Retinal pigment epithelial cell (primary cell): ENCODE data around the gene STMN3.

Experiments used
- DNase-seq: peaks from one replicate; pipeline ENCODE4 v3.0.0-alpha.2; 2010; ENCODE audit warnings: low read depth
- H3K4me3 ChIP-seq: 2 replicates; pipeline ENCODE4 v1.5.1; 2011; ENCODE audit warnings: mild to moderate bottlenecking, low read length, control low read depth, moderate library complexity
- CTCF ChIP-seq: conservative IDR thresholded peaks from 2 replicates; pipeline ENCODE4 v1.5.1; 2011; ENCODE audit warnings: low read depth, low read length, control low read depth, inconsistent platforms

The STMN3 gene

DNA sequence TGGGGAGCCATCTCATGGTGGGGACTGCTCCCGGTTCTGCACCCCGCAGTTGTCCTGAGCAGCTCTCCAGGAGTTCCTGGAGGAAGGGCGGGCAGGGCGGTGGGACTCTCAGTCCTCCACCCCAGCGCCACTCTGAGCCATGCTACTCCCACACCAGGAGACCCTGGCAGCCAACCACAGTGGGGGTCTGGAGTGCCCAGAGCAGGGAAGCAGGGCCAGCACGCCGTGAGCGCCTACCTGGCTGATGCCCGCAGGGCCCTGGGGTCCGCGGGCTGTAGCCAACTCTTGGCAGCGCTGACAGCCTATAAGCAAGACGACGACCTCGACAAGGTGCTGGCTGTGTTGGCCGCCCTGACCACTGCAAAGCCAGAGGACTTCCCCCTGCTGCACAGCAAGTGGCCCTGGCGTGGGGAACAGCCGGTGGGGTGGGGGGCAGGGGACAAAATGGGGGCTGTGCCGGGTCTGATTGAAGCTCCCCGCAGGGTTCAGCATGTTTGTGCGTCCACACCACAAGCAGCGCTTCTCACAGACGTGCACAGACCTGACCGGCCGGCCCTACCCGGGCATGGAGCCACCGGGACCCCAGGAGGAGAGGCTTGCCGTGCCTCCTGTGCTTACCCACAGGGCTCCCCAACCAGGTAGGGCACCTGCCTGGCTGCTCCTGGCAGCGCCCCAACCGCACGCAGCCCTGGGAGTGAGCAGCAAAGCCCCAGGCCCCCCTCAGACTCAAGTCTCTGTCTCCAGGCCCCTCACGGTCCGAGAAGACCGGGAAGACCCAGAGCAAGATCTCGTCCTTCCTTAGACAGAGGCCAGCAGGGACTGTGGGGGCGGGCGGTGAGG, 41.6 kb upstream of the STMN3 start:
- no peak for TF ChIP-seq CTCF
- DNase-seq: no peak
- no peak overlapping the region for H3K4me3 ChIP-seq

DNA sequence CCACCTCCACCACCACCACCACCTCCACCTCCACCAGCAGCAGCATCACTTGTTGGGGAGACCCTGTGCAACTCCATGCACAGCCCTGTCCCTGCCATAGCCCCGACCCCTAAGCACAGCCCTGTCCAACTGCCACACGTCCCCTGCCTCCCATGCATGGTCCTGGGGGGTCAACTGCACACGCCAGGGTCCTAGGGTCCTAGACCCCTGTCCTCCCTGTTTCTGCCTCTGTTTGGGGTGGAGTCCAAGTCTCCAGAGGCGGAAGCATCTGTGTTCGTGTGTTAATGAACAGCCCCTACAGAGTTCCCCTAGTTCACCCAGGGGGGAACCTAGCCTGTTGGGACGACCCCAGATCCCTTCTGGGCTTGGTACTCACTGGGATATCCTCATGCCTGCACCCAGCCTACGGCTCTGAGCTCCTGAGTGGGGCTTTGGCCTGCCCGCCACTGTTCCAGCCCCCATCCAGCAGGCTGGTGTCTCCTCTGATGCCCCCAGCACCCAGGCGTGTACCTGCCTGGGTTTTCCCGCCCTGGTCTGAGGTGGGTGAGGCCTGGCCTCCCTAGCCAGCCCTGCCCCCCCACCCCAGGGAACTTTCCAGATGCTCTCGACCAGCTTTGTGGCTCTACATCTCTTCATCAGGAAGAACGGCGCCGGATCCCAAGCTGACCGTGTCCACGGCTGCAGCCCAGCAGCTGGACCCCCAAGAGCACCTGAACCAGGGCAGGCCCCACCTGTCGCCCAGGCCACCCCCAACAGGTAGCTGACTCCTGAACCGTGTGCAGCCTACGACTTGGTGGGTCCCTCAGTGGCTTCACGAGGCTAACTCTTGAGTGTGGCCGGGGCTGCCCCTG, 40.7 kb upstream of the STMN3 start:
- TF ChIP-seq CTCF: no peak
- no peak overlapping the region for H3K4me3 ChIP-seq
- no peak for DNase-seq

DNA sequence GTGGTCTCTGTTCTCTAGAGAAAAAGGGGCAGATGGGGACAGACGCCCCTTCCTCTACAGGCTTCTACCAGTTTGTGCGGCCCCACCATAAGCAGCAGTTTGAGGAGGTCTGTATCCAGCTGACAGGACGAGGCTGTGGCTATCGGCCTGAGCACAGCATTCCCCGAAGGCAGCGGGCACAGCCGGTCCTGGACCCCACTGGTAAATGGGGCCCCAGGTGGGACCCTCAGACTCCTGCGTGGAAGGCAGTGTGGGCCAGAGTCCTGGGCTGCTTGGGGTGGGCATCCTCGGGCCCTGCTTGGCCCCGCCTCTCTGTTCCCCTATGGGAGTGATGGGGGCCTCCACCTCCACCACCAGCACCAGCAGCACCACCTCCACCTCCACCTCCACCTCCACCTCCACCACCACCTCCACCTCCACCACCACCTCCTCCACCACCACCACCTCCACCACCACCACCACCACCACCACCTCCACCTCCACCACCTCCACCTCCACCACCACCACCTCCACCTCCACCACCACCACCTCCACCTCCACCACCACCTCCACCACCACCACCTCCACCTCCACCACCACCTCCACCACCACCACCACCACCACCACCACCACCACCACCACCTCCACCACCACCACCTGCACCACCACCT, 40.0 kb upstream of the STMN3 start:
- no peak for TF ChIP-seq CTCF
- no peak overlapping the region for H3K4me3 ChIP-seq
- no peak for DNase-seq

GRCh38 chr20:63692436-63693082, 39.3 kb upstream of the STMN3 start:
- no peak for TF ChIP-seq CTCF
- H3K4me3 ChIP-seq: no peak overlapping the region
- DNase-seq: no peak

GRCh38 chr20:63691711-63692435, 38.6 kb upstream of the STMN3 start:
- DNase-seq: no peak
- H3K4me3 ChIP-seq: no peak overlapping the region
- no peak for TF ChIP-seq CTCF
